Neural crest cell (in vitro differentiated cells): Measurements from ENCODE around the gene CASZ1. TPM values are rescaled to one million over a fixed set of nuclear protein-coding genes. Genes with fewer than 3 reads are reported as not detected.

Source experiments
- DNase-seq: peaks from one replicate; pipeline ENCODE4 v3.0.0; 2021; ENCODE audit warnings: low read depth, mixed read lengths, low spot score
- H3K27ac Mint-ChIP-seq: one replicate; pipeline ENCODE4 v1.8.0; 2021; ENCODE audit warnings: mild to moderate bottlenecking, mixed read lengths; ENCODE audit not compliant: unreplicated experiment
- H3K27me3 Mint-ChIP-seq: 2 replicates; pipeline ENCODE4 v1.8.0; 2021; ENCODE audit warnings: low read depth, mild to moderate bottlenecking, mixed read lengths
- H3K36me3 Mint-ChIP-seq: 2 replicates; pipeline ENCODE4 v1.8.0; 2021; ENCODE audit warnings: low read depth, mild to moderate bottlenecking, mixed read lengths
- H3K4me1 Mint-ChIP-seq: 2 replicates; pipeline ENCODE4 v1.8.0; 2021; ENCODE audit warnings: mixed read lengths
- H3K4me3 Mint-ChIP-seq: one replicate; pipeline ENCODE4 v1.8.0; 2021; ENCODE audit warnings: mild to moderate bottlenecking, mixed read lengths
- H3K9me3 Mint-ChIP-seq: 2 replicates; pipeline ENCODE4 v1.8.0; 2021; ENCODE audit warnings: mixed read lengths
- CTCF ChIP-seq: fragments of 200-600 bp; sonication (generic); conservative IDR thresholded peaks from 2 replicates; pipeline ENCODE4 v1.5.0; 2021; ENCODE audit warnings: antibody characterized with exemption, mild to moderate bottlenecking
- total RNA-seq: library from RNA; stranded (reverse); gene quantifications from 2 replicates; pipeline ENCODE4 v1.2.1, GENCODE V29; 2021

Gene CASZ1
- total RNA-seq, 1 donor from 2014 or later, result 2.6 TPM

DNA sequence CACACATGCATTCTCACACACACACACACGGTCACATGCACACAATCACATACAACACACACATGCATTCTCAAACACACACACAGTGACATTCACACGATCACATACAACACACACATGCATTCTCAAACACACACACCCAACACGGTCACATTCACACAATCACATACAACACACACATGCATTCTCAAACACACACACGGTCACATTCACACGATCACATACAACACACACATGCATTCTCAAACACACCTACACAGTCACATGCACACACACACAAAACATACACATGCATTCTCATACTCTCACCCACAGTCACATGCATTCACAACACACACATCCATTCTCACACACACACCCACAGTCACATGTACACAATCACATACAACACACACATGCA lies 135.0 kb downstream of the CASZ1 start:
- no peak overlapping the region for H3K4me3 Mint-ChIP-seq
- no peaks in the 10 kb centered on the region for H3K9me3 Mint-ChIP-seq
- no peak overlapping the region for H3K27ac Mint-ChIP-seq
- H3K36me3 Mint-ChIP-seq, result no peaks in the 10 kb centered on the region
- peaks cover 9% of the 10 kb centered on the region for H3K4me1 Mint-ChIP-seq
- no peaks in the 10 kb centered on the region for H3K27me3 Mint-ChIP-seq
- no peak for DNase-seq
- no peak for TF ChIP-seq CTCF

DNA sequence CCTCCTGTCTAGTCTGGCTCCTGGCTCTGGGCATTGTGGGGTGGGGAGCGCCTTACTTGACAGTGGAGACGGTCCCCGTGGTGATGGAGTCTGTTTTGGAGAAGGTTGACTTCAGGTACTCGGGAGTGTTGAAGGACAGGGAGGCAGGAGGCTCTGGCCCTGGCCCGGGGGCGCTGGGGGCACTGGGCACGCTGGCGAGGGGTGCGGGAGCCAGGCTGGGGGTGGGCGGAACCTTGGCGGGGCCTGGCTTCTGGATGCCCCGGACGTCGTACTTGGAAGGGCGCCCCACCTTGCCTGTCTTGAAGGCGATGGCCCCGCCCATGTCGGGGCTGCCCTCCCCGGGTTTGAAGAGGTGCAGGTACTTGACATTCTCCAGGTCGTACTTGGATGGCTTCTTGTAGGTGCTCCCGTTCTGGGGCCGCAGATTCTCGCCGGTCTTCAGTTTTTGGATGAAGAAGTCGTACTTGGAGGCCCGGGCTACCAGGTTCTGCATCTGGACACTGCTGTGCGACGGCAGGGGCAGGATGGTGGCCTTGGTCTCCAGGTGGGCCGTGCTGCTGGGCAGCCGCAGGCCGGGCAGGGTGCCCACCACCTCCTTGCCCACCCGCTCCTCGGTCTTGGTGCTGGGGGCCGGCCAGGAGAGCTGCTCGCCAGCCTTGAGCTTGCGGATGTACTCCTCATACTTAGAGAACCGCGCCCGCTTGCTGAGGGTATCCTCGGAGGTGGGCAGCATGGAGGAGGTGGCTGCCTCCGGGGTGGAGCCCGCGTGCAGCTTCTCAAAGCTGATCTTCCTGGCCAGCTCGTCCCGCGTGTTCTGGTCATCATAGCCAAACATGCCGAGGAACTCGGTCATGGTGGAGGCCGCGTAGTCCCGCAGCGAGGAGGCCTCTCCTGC lies 136.6 kb downstream of the CASZ1 start:
- Mint-ChIP-seq H3K27me3 (no peaks in the 10 kb centered on the region), H3K36me3 (no peaks in the 10 kb centered on the region), H3K4me3 (no peak overlapping the region), H3K4me1 (peaks cover 9% of the 10 kb centered on the region), H3K27ac (no peak overlapping the region), H3K9me3 (no peaks in the 10 kb centered on the region)
- no peak for TF ChIP-seq CTCF
- no peak for DNase-seq

GRCh38 chr1:10659218-10659617 lies 137.2 kb downstream of the CASZ1 start:
- no peaks in the 10 kb centered on the region for H3K27me3 Mint-ChIP-seq
- peaks cover 5% of the 10 kb centered on the region for H3K4me1 Mint-ChIP-seq
- no peak for DNase-seq
- no peak overlapping the region for H3K4me3 Mint-ChIP-seq
- no peaks in the 10 kb centered on the region for H3K36me3 Mint-ChIP-seq
- H3K27ac Mint-ChIP-seq, result no peak overlapping the region
- H3K9me3 Mint-ChIP-seq, result no peaks in the 10 kb centered on the region
- TF ChIP-seq CTCF, result no peak

GRCh38 chr1:10658396-10659066 lies 137.9 kb downstream of the CASZ1 start:
- Mint-ChIP-seq H3K4me3 (no peak overlapping the region), H3K27ac (no peak overlapping the region), H3K4me1 (no peaks in the 10 kb centered on the region), H3K27me3 (no peaks in the 10 kb centered on the region), H3K9me3 (no peaks in the 10 kb centered on the region), H3K36me3 (no peaks in the 10 kb centered on the region)
- no peak for TF ChIP-seq CTCF
- DNase-seq, result no peak

GRCh38 chr1:10657088-10657847 lies 139.2 kb downstream of the CASZ1 start:
- no peak overlapping the region for H3K27ac Mint-ChIP-seq
- no peak for TF ChIP-seq CTCF
- no peaks in the 10 kb centered on the region for H3K4me1 Mint-ChIP-seq
- no peak overlapping the region for H3K4me3 Mint-ChIP-seq
- H3K36me3 Mint-ChIP-seq, result no peaks in the 10 kb centered on the region
- no peaks in the 10 kb centered on the region for H3K27me3 Mint-ChIP-seq
- no peaks in the 10 kb centered on the region for H3K9me3 Mint-ChIP-seq
- DNase-seq, result no peak
